ENCODE results near the gene SGK1. TPM values are rescaled to one million over a fixed set of nuclear protein-coding genes. Genes with fewer than 3 reads are reported as not detected.
"Not testable (repeated sequence)": the region's sequence is repeated elsewhere in the genome, so short reads cannot be mapped to it uniquely, and the experiment has no call there.

Gene SGK1
- total and polyA plus RNA-seq, 8 donors = 26.6 to 236 (median 82.1) TPM

- Histone ChIP-seq H3K36me3 (no peaks in the 10 kb centered on the region), H3K27ac (no peak overlapping the region), H3K4me1 (no peaks in the 10 kb centered on the region), H3K27me3 (no peaks in the 10 kb centered on the region), H3K4me3 (no peak overlapping the region), H3K9me3 (no peaks in the 10 kb centered on the region)
- no peak for TF ChIP-seq CTCF (IDR thresholded peaks at IDR 0.05)
- intact Hi-C loops (cut with DNase I) = no loop called here
- DNase-seq = no peak
- no peak for ATAC-seq
These were observed 130.8 kb downstream of the SGK1 start for GRCh38 chr6:134187154-134187553.

- Histone ChIP-seq H3K27me3 (no peaks in the 10 kb centered on the region), H3K4me1 (no peaks in the 10 kb centered on the region), H3K27ac (no peak overlapping the region), H3K9me3 (no peaks in the 10 kb centered on the region), H3K4me3 (no peak overlapping the region), H3K36me3 (no peaks in the 10 kb centered on the region)
- TF ChIP-seq CTCF (IDR thresholded peaks at IDR 0.05) = no peak
- intact Hi-C loops (cut with DNase I) = no loop called here
- no peak for ATAC-seq
- no peak for DNase-seq
These were observed 131.6 kb downstream of the SGK1 start for GRCh38 chr6:134186355-134186754.

GRCh38 chr6:134185277-134185676 is 132.6 kb downstream of the SGK1 start:
- no peak overlapping the region for H3K27ac ChIP-seq
- ATAC-seq = no peak
- no peaks in the 10 kb centered on the region for H3K4me1 ChIP-seq
- intact Hi-C loops (cut with DNase I) = no loop called here
- no peak overlapping the region for H3K4me3 ChIP-seq
- no peaks in the 10 kb centered on the region for H3K27me3 ChIP-seq
- no peaks in the 10 kb centered on the region for H3K9me3 ChIP-seq
- DNase-seq = no peak
- TF ChIP-seq CTCF (IDR thresholded peaks at IDR 0.05) = no peak
- H3K36me3 ChIP-seq = no peaks in the 10 kb centered on the region

- no peak for TF ChIP-seq CTCF (IDR thresholded peaks at IDR 0.05)
- no peak overlapping the region for H3K27ac ChIP-seq
- intact Hi-C loops (cut with DNase I) = no loop called here
- DNase-seq (no peak), ATAC-seq (no peak)
- H3K9me3 ChIP-seq = no peaks in the 10 kb centered on the region
- no peaks in the 10 kb centered on the region for H3K27me3 ChIP-seq
- no peaks in the 10 kb centered on the region for H3K36me3 ChIP-seq
- H3K4me1 ChIP-seq = peaks cover 0 to 5% of the 10 kb centered on the region in 2 donors
- H3K4me3 ChIP-seq = no peak overlapping the region
These were observed 134.1 kb downstream of the SGK1 start for GRCh38 chr6:134183844-134184243.

- ATAC-seq (no peak), DNase-seq (no peak)
- TF ChIP-seq CTCF (IDR thresholded peaks at IDR 0.05) = no peak
- no peaks in the 10 kb centered on the region for H3K36me3 ChIP-seq
- H3K4me3 ChIP-seq = no peak overlapping the region
- H3K27me3 ChIP-seq = no peaks in the 10 kb centered on the region
- H3K27ac ChIP-seq = peak overlapping the region in 1 of 2 donors; percentile 10
- H3K9me3 ChIP-seq = no peaks in the 10 kb centered on the region
- H3K4me1 ChIP-seq = peaks cover 0 to 19% of the 10 kb centered on the region in 2 donors
- intact Hi-C loops (cut with DNase I) = no loop called here
These were observed 135.4 kb downstream of the SGK1 start for GRCh38 chr6:134182528-134182927.

GRCh38 chr6:134181726-134182125 is 136.2 kb downstream of the SGK1 start:
- peak; percentile 23 for ATAC-seq
- H3K4me1 ChIP-seq = peaks cover 0 to 27% of the 10 kb centered on the region in 2 donors
- H3K36me3 ChIP-seq; H3K4me3 ChIP-seq; H3K27me3 ChIP-seq; H3K9me3 ChIP-seq; intact Hi-C loops (cut with DNase I): not testable (repeated sequence)
- peak overlapping the region in 1 of 2 donors; percentile 33 for H3K27ac ChIP-seq
- peak in 1 of 4 donors; percentile 63 for DNase-seq

GRCh38 chr6:134181251-134181650 is 136.7 kb downstream of the SGK1 start:
- ATAC-seq; intact Hi-C loops (cut with DNase I): not testable (repeated sequence)

GRCh38 chr6:134180540-134180939 is 137.4 kb downstream of the SGK1 start:
- H3K36me3 ChIP-seq; intact Hi-C loops (cut with DNase I); H3K27me3 ChIP-seq; H3K27ac ChIP-seq; DNase-seq; ATAC-seq; H3K4me3 ChIP-seq; H3K9me3 ChIP-seq: not testable (repeated sequence)
- H3K4me1 ChIP-seq = peaks cover 0 to 37% of the 10 kb centered on the region in 2 donors

More at GRCh38 chr6:134181251-134181650, 136.7 kb downstream of the SGK1 start:
- not testable (repeated sequence) for H3K36me3 ChIP-seq, H3K4me3 ChIP-seq, H3K9me3 ChIP-seq, DNase-seq, H3K27me3 ChIP-seq
- Histone ChIP-seq H3K4me1 (peaks cover 0 to 31% of the 10 kb centered on the region in 2 donors), H3K27ac (peak overlapping the region in 1 of 2 donors; percentile 33)

Measured in left lung (tissue), 10 donors.